PC-9 (cell line): ENCODE measurements around the gene CIT.

Experiments
- EZH2 ChIP-seq: fragments of 200-600 bp; sonication (generic); IDR thresholded peaks from 2 replicates; pipeline ENCODE4 v1.8.0; 2017; ENCODE audit warnings: antibody characterized with exemption, low read depth
- TF ChIP-seq, protein P1 (sequence below): fragments of 200-600 bp; sonication (generic); conservative IDR thresholded peaks from 2 replicates; pipeline ENCODE4 v1.6.1; 2017; ENCODE audit warnings: mixed run types, antibody characterized with exemption, mild to moderate bottlenecking, moderate library complexity

DNA sequence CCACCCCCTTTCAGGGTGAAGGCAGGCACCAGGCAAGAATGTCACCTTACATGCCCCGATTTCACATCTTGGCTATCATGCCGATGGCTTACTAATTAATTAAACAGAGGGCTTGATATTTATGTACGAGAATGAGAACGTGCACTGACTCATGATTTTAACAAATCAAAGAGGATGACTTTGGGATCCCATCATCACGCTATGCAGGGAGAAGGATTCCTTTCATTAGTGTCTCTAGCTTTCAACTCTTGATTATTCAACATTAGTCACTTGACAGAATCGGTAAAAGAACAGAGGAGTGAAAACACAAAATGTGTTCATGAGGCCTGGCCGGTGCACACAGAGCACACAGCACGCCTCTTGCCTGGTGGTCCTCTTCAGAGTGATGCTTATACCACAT, 128.6 kb downstream of the CIT start:
- TF ChIP-seq, protein P1, sequence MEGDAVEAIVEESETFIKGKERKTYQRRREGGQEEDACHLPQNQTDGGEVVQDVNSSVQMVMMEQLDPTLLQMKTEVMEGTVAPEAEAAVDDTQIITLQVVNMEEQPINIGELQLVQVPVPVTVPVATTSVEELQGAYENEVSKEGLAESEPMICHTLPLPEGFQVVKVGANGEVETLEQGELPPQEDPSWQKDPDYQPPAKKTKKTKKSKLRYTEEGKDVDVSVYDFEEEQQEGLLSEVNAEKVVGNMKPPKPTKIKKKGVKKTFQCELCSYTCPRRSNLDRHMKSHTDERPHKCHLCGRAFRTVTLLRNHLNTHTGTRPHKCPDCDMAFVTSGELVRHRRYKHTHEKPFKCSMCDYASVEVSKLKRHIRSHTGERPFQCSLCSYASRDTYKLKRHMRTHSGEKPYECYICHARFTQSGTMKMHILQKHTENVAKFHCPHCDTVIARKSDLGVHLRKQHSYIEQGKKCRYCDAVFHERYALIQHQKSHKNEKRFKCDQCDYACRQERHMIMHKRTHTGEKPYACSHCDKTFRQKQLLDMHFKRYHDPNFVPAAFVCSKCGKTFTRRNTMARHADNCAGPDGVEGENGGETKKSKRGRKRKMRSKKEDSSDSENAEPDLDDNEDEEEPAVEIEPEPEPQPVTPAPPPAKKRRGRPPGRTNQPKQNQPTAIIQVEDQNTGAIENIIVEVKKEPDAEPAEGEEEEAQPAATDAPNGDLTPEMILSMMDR = no peak
- no peak for TF ChIP-seq EZH2
